ENCODE results near the gene POU6F2. TPM values are rescaled to one million over a fixed set of nuclear protein-coding genes. Genes with fewer than 3 reads are reported as not detected.

The POU6F2 gene
- total RNA-seq, 2 experiments from 2014 or later = 0.32 TPM; not detected in 1

- ATAC-seq = no peak
- H3K9me3 Mint-ChIP-seq (ENCODE audit: low read depth) = no peaks in the 10 kb centered on the region
- H3K27ac Mint-ChIP-seq = no peak overlapping the region
- no peak for DNase-seq
- H3K27me3 Mint-ChIP-seq = peaks cover 13% of the 10 kb centered on the region
- no peak overlapping the region for H3K4me3 Mint-ChIP-seq
- H3K4me1 Mint-ChIP-seq = no peaks in the 10 kb centered on the region
- CTCF ChIA-PET = no interaction called here
- H3K36me3 Mint-ChIP-seq = no peaks in the 10 kb centered on the region
These were observed 365.1 kb downstream of the POU6F2 start for GRCh38 chr7:39342763-39343162.

GRCh38 chr7:39349452-39350123, 371.9 kb downstream of the POU6F2 start:
- Mint-ChIP-seq H3K9me3 (ENCODE audit: low read depth) (no peaks in the 10 kb centered on the region), H3K27me3 (peaks cover 7% of the 10 kb centered on the region), H3K4me3 (no peak overlapping the region), H3K4me1 (no peaks in the 10 kb centered on the region), H3K27ac (no peak overlapping the region), H3K36me3 (no peaks in the 10 kb centered on the region)
- DNase-seq = no peak
- ATAC-seq = no peak
- CTCF ChIA-PET = no interaction called here

- no peaks in the 10 kb centered on the region for H3K9me3 Mint-ChIP-seq (ENCODE audit: low read depth)
- H3K4me1 Mint-ChIP-seq = peaks cover 8% of the 10 kb centered on the region
- CTCF ChIA-PET = no interaction called here
- no peaks in the 10 kb centered on the region for H3K27me3 Mint-ChIP-seq
- H3K4me3 Mint-ChIP-seq = no peak overlapping the region
- DNase-seq (no peak), ATAC-seq (no peak)
- no peak overlapping the region for H3K27ac Mint-ChIP-seq
- H3K36me3 Mint-ChIP-seq = no peaks in the 10 kb centered on the region
These were observed 376.1 kb downstream of the POU6F2 start for GRCh38 chr7:39353615-39354376.

GRCh38 chr7:39355664-39356063, 378.0 kb downstream of the POU6F2 start:
- no peak for DNase-seq
- Mint-ChIP-seq H3K27me3 (peaks cover 3% of the 10 kb centered on the region), H3K36me3 (no peaks in the 10 kb centered on the region), H3K4me1 (peaks cover 8% of the 10 kb centered on the region), H3K9me3 (ENCODE audit: low read depth) (no peaks in the 10 kb centered on the region), H3K4me3 (no peak overlapping the region), H3K27ac (no peak overlapping the region)
- CTCF ChIA-PET = no interaction called here
- ATAC-seq = no peak

GRCh38 chr7:39356172-39356925, 378.6 kb downstream of the POU6F2 start:
- H3K36me3 Mint-ChIP-seq = no peaks in the 10 kb centered on the region
- peaks cover 5% of the 10 kb centered on the region for H3K27me3 Mint-ChIP-seq
- peaks cover 8% of the 10 kb centered on the region for H3K4me1 Mint-ChIP-seq
- CTCF ChIA-PET = no interaction called here
- ATAC-seq (no peak), DNase-seq (no peak)
- no peak overlapping the region for H3K27ac Mint-ChIP-seq
- no peaks in the 10 kb centered on the region for H3K9me3 Mint-ChIP-seq (ENCODE audit: low read depth)
- H3K4me3 Mint-ChIP-seq = no peak overlapping the region

GRCh38 chr7:39357648-39358047, 379.9 kb downstream of the POU6F2 start:
- H3K36me3 Mint-ChIP-seq = no peaks in the 10 kb centered on the region
- peaks cover 5% of the 10 kb centered on the region for H3K27me3 Mint-ChIP-seq
- no peak overlapping the region for H3K4me3 Mint-ChIP-seq
- no peaks in the 10 kb centered on the region for H3K9me3 Mint-ChIP-seq (ENCODE audit: low read depth)
- ATAC-seq (no peak), DNase-seq (no peak)
- H3K27ac Mint-ChIP-seq = no peak overlapping the region
- CTCF ChIA-PET = no interaction called here
- H3K4me1 Mint-ChIP-seq = peaks cover 8% of the 10 kb centered on the region

GRCh38 chr7:39360038-39360437, 382.3 kb downstream of the POU6F2 start:
- DNase-seq = no peak
- H3K4me1 Mint-ChIP-seq = peaks cover 8% of the 10 kb centered on the region
- no peaks in the 10 kb centered on the region for H3K36me3 Mint-ChIP-seq
- no peaks in the 10 kb centered on the region for H3K9me3 Mint-ChIP-seq (ENCODE audit: low read depth)
- no peak overlapping the region for H3K4me3 Mint-ChIP-seq
- CTCF ChIA-PET = no interaction called here
- no peak overlapping the region for H3K27ac Mint-ChIP-seq
- no peak for ATAC-seq
- peaks cover 5% of the 10 kb centered on the region for H3K27me3 Mint-ChIP-seq

GRCh38 chr7:39360766-39361165, 383.1 kb downstream of the POU6F2 start:
- Mint-ChIP-seq H3K27me3 (peaks cover 5% of the 10 kb centered on the region), H3K9me3 (ENCODE audit: low read depth) (no peaks in the 10 kb centered on the region), H3K4me3 (no peak overlapping the region), H3K27ac (no peak overlapping the region), H3K36me3 (no peaks in the 10 kb centered on the region), H3K4me1 (peaks cover 4% of the 10 kb centered on the region)
- DNase-seq (no peak), ATAC-seq (no peak)
- CTCF ChIA-PET = no interaction called here

GRCh38 chr7:39365751-39366295, 388.1 kb downstream of the POU6F2 start:
- Mint-ChIP-seq H3K27ac (no peak overlapping the region), H3K4me3 (no peak overlapping the region), H3K9me3 (ENCODE audit: low read depth) (no peaks in the 10 kb centered on the region), H3K27me3 (peaks cover 5% of the 10 kb centered on the region), H3K36me3 (no peaks in the 10 kb centered on the region), H3K4me1 (no peaks in the 10 kb centered on the region)
- DNase-seq (no peak), ATAC-seq (no peak)
- CTCF ChIA-PET = no interaction called here

- no peak for ATAC-seq
- Mint-ChIP-seq H3K9me3 (ENCODE audit: low read depth) (no peaks in the 10 kb centered on the region), H3K27me3 (peaks cover 3% of the 10 kb centered on the region), H3K4me1 (no peaks in the 10 kb centered on the region), H3K36me3 (no peaks in the 10 kb centered on the region), H3K27ac (no peak overlapping the region), H3K4me3 (no peak overlapping the region)
- no peak for DNase-seq
- CTCF ChIA-PET = no interaction called here
These were observed 389.7 kb downstream of the POU6F2 start for GRCh38 chr7:39367451-39367850.

GRCh38 chr7:39367943-39368342, 390.2 kb downstream of the POU6F2 start:
- no peak for DNase-seq
- Mint-ChIP-seq H3K4me1 (no peaks in the 10 kb centered on the region), H3K4me3 (no peak overlapping the region), H3K36me3 (no peaks in the 10 kb centered on the region), H3K27me3 (peaks cover 3% of the 10 kb centered on the region), H3K27ac (no peak overlapping the region), H3K9me3 (ENCODE audit: low read depth) (no peaks in the 10 kb centered on the region)
- no peak for ATAC-seq
- CTCF ChIA-PET = no interaction called here

- Mint-ChIP-seq H3K27ac (no peak overlapping the region), H3K4me3 (no peak overlapping the region), H3K27me3 (peaks cover 7% of the 10 kb centered on the region), H3K9me3 (ENCODE audit: low read depth) (no peaks in the 10 kb centered on the region), H3K4me1 (no peaks in the 10 kb centered on the region), H3K36me3 (no peaks in the 10 kb centered on the region)
- ATAC-seq = no peak
- CTCF ChIA-PET = no interaction called here
- DNase-seq = no peak
These were observed 394.7 kb downstream of the POU6F2 start for GRCh38 chr7:39372383-39372782.

GRCh38 chr7:39374436-39375040, 396.8 kb downstream of the POU6F2 start:
- DNase-seq (no peak), ATAC-seq (no peak)
- no peak overlapping the region for H3K27ac Mint-ChIP-seq
- CTCF ChIA-PET = no interaction called here
- no peaks in the 10 kb centered on the region for H3K36me3 Mint-ChIP-seq
- peaks cover 4% of the 10 kb centered on the region for H3K27me3 Mint-ChIP-seq
- H3K4me3 Mint-ChIP-seq = no peak overlapping the region
- H3K9me3 Mint-ChIP-seq (ENCODE audit: low read depth) = no peaks in the 10 kb centered on the region
- H3K4me1 Mint-ChIP-seq = no peaks in the 10 kb centered on the region
